H1 (cell line): ENCODE data around the gene CACNG5. TPM values are rescaled to one million over a fixed set of nuclear protein-coding genes. Genes with fewer than 3 reads are reported as not detected.

Experiments used
- CTCF ChIA-PET: fragments of 300-600 bp; sonication (Branson Sonifier 250); formaldehyde crosslinking; loops from one replicate; lab custom pipeline; 2021; ENCODE audit not compliant: partially characterized antibody; lab: Charles Lee
- POLR2A ChIA-PET: fragments of 300-600 bp; sonication (Branson Sonifier 250); formaldehyde crosslinking; loops from one replicate; lab custom pipeline; 2021; ENCODE audit warnings: inconsistent platforms; ENCODE audit not compliant: partially characterized antibody; lab: Charles Lee
- DNase-seq, 2 experiments: peaks; one replicate each; pipeline versions ENCODE4 v3.0.0 to v3.0.0-alpha.2; 2010 to 2022; ENCODE audit warnings: low spot score in 2 of 2, low read depth in 1 of 2, mixed read lengths in 1 of 2
- FAIRE-seq: peaks from 2 replicates; lab custom pipeline; 2011; peaks lifted over from hg19 to GRCh38; lab: Jason Lieb, UNC
- H2AFZ ChIP-seq: 2 replicates; pipeline ENCODE4 v1.8.1; 2012; ENCODE audit warnings: low read length, inconsistent platforms
- H2AK5ac ChIP-seq: 2 replicates; pipeline ENCODE4 v1.6.1; 2013; ENCODE audit warnings: low read depth, low read length
- H2BK120ac ChIP-seq: replicated peaks from 2 replicates; pipeline ENCODE3; 2013; ENCODE audit warnings: low read depth, low read length, inconsistent platforms
- H2BK12ac ChIP-seq: 2 replicates; pipeline ENCODE4 v1.6.1; 2013; ENCODE audit warnings: low read depth, low read length
- H2BK15ac ChIP-seq: 2 replicates; pipeline ENCODE4 v1.6.1; 2013; ENCODE audit warnings: low read length
- H2BK20ac ChIP-seq: 2 replicates; pipeline ENCODE4 v1.6.1; 2013; ENCODE audit warnings: low read length
- H2BK5ac ChIP-seq: 2 replicates; pipeline ENCODE4 v1.6.1; 2013; ENCODE audit warnings: low read depth, low read length
- H3K14ac ChIP-seq: 2 replicates; pipeline ENCODE4 v1.6.1; 2013; ENCODE audit warnings: inconsistent platforms; ENCODE audit not compliant: insufficient read length
- H3K18ac ChIP-seq: 2 replicates; pipeline ENCODE4 v1.6.1; 2013; ENCODE audit warnings: low read length; ENCODE audit errors: extremely low read depth
- H3K23ac ChIP-seq: 2 replicates; pipeline ENCODE4 v1.6.1; 2013; ENCODE audit warnings: inconsistent platforms; ENCODE audit not compliant: insufficient read length
- H3K23me2 ChIP-seq: 2 replicates; pipeline ENCODE4 v1.6.1; 2013; ENCODE audit warnings: low read depth, low read length
- H3K27ac ChIP-seq: 2 replicates; pipeline ENCODE4 v1.6.1; 2011; ENCODE audit warnings: low read depth, low read length, inconsistent platforms
- H3K27me3 ChIP-seq, 4 experiments: replicated peaks in 1 of 4; 1 replicate in 1 of 4; 2 replicates in 3 of 4; pipeline versions ENCODE4 v1.6.1 to v1.8.1; 2011 to 2013; ENCODE audit warnings: low read length in 3 of 4, mild to moderate bottlenecking in 3 of 4, inconsistent platforms in 2 of 4, mixed read lengths in 2 of 4, moderate library complexity in 1 of 4; ENCODE audit not compliant: control insufficient read depth in 3 of 4, insufficient read depth in 3 of 4; ENCODE audit errors: extremely low read depth in 1 of 4
- H3K36me3 ChIP-seq, 4 experiments: 2 replicates each; pipeline versions ENCODE4 v1.6.1 to v1.8.1; 2011 to 2013; ENCODE audit warnings: mild to moderate bottlenecking in 4 of 4, low read length in 3 of 4, moderate library complexity in 2 of 4, control low read depth in 1 of 4, inconsistent platforms in 1 of 4; ENCODE audit not compliant: insufficient read depth in 4 of 4, control insufficient read depth in 2 of 4
- H3K4ac ChIP-seq: replicated peaks from 2 replicates; pipeline ENCODE3; 2013; ENCODE audit warnings: low read length, low read depth, mixed read lengths, inconsistent platforms; ENCODE audit not compliant: insufficient read length
- H3K4me1 ChIP-seq, 4 experiments: replicated peaks in 1 of 4; 1 replicate in 1 of 4; 2 replicates in 3 of 4; pipeline versions ENCODE4 v1.6.1 to v1.8.1; 2011 to 2013; ENCODE audit warnings: low read length in 3 of 4, inconsistent platforms in 2 of 4, mixed read lengths in 1 of 4; ENCODE audit not compliant: insufficient read depth in 4 of 4, control insufficient read depth in 3 of 4
- H3K4me2 ChIP-seq, 2 experiments: 2 replicates each; pipeline versions ENCODE4 v1.6.1 to v1.8.1; 2011 to 2013; ENCODE audit warnings: low read depth in 2 of 2, low read length in 2 of 2, control low read depth in 1 of 2, inconsistent platforms in 1 of 2, mild to moderate bottlenecking in 1 of 2; ENCODE audit not compliant: insufficient read depth in 1 of 2
- H3K4me3 ChIP-seq, 4 experiments: fragments of 200-600, 300-600 bp in 1 of 4; sonication (generic), shearing (Covaris generic), sonication (Bioruptor Twin) in 1 of 4; 2 replicates each; pipeline versions ENCODE4 v1.5.1 to v1.8.1; 2011 to 2016; ENCODE audit warnings: low read length in 4 of 4, low read depth in 3 of 4, control low read depth in 2 of 4, inconsistent platforms in 2 of 4, mild to moderate bottlenecking in 2 of 4, mixed read lengths in 1 of 4, moderate library complexity in 1 of 4; ENCODE audit not compliant: insufficient read depth in 2 of 4; ENCODE audit errors: extremely low read depth in 1 of 4
- H3K56ac ChIP-seq: replicated peaks from 2 replicates; pipeline ENCODE3; 2013; ENCODE audit warnings: low read depth, mild to moderate bottlenecking, mixed read lengths, low read length, inconsistent platforms; ENCODE audit not compliant: insufficient read length
- H3K79me1 ChIP-seq: 2 replicates; pipeline ENCODE4 v1.6.1; 2013; ENCODE audit warnings: low read depth, low read length, control low read depth
- H3K79me2 ChIP-seq, 2 experiments: 2 replicates each; pipeline versions ENCODE4 v1.6.1 to v1.8.1; 2012 to 2013; ENCODE audit warnings: low read length in 2 of 2, mild to moderate bottlenecking in 2 of 2, inconsistent platforms in 1 of 2; ENCODE audit not compliant: insufficient read depth in 2 of 2, control insufficient read depth in 1 of 2
- H3K9ac ChIP-seq, 4 experiments: replicated peaks in 1 of 4; 1 replicate in 1 of 4; 2 replicates in 3 of 4; pipeline versions ENCODE4 v1.6.1 to v1.8.1; 2011 to 2013; ENCODE audit warnings: low read depth in 3 of 4, low read length in 3 of 4, control low read depth in 2 of 4, mild to moderate bottlenecking in 2 of 4, moderate library complexity in 2 of 4, inconsistent platforms in 1 of 4; ENCODE audit errors: extremely low read depth in 1 of 4
- H3K9me3 ChIP-seq, 2 experiments: 2 replicates each; pipeline versions ENCODE4 v1.6.1 to v1.8.1; 2012 to 2013; ENCODE audit warnings: mild to moderate bottlenecking in 2 of 2, moderate library complexity in 2 of 2, control low read depth in 1 of 2, inconsistent platforms in 1 of 2, low read depth in 1 of 2, low read length in 1 of 2, mixed read lengths in 1 of 2; ENCODE audit not compliant: insufficient read depth in 2 of 2
- H4K20me1 ChIP-seq, 2 experiments: replicated peaks in 1 of 2; 2 replicates each; pipeline versions ENCODE3 to v1.8.1; 2011 to 2013; ENCODE audit warnings: inconsistent platforms in 2 of 2, low read length in 2 of 2, mild to moderate bottlenecking in 1 of 2; ENCODE audit not compliant: insufficient read depth in 2 of 2, control insufficient read depth in 1 of 2
- H4K5ac ChIP-seq: 2 replicates; pipeline ENCODE4 v1.6.1; 2013; ENCODE audit warnings: low read length, low read depth, mixed read lengths, inconsistent platforms; ENCODE audit not compliant: insufficient read length
- H4K8ac ChIP-seq: 2 replicates; pipeline ENCODE4 v1.8.0; 2013; ENCODE audit warnings: mild to moderate bottlenecking, moderate library complexity, low read length, inconsistent platforms; ENCODE audit not compliant: insufficient read depth; ENCODE audit errors: extremely low read depth
- H4K91ac ChIP-seq: replicated peaks from 2 replicates; pipeline ENCODE3; 2013; ENCODE audit warnings: low read length, mixed read lengths, inconsistent platforms; ENCODE audit not compliant: insufficient read length
- CEBPB ChIP-seq: IDR thresholded peaks from 2 replicates; pipeline ENCODE4 v1.6.1; 2012; ENCODE audit warnings: low read depth, low read length
- CHD1 ChIP-seq: IDR thresholded peaks from 2 replicates; pipeline ENCODE4 v1.6.1; 2012; ENCODE audit warnings: low read depth, low read length, improper control_type of control experiment
- CHD2 ChIP-seq: IDR thresholded peaks from 2 replicates; pipeline ENCODE4 v1.6.1; 2012; ENCODE audit warnings: low read length, improper control_type of control experiment
- CREB1 ChIP-seq: IDR thresholded peaks from 2 replicates; pipeline ENCODE4 v1.6.1; 2012; ENCODE audit warnings: inconsistent platforms
- CTBP2 ChIP-seq: IDR thresholded peaks from 2 replicates; pipeline ENCODE4 v1.7.0; 2011; ENCODE audit warnings: borderline replicate concordance, mild to moderate bottlenecking, moderate library complexity, mixed read lengths, low read length; ENCODE audit not compliant: insufficient read depth, insufficient read length
- JUND ChIP-seq: IDR thresholded peaks from 2 replicates; pipeline ENCODE4 v1.6.1; 2011; ENCODE audit warnings: mild to moderate bottlenecking, improper control_type of control experiment, low read length
- MAFK ChIP-seq: IDR thresholded peaks from 2 replicates; pipeline ENCODE4 v1.6.1; 2012; ENCODE audit warnings: low read depth, mild to moderate bottlenecking, improper control_type of control experiment, low read length
- RFX5 ChIP-seq: IDR thresholded peaks from 2 replicates; pipeline ENCODE4 v1.6.1; 2011; ENCODE audit warnings: low read depth, low read length, improper control_type of control experiment, borderline replicate concordance
- RXRA ChIP-seq: IDR thresholded peaks from 2 replicates; pipeline ENCODE4 v1.6.1; 2011; ENCODE audit warnings: low read depth, mild to moderate bottlenecking, low read length, moderate library complexity; ENCODE audit not compliant: insufficient read depth
- SIN3A ChIP-seq, 2 experiments: IDR thresholded peaks in 1 of 2; conservative IDR thresholded peaks in 1 of 2; 2 replicates each; pipeline ENCODE4 v1.6.1; 2011 to 2012; ENCODE audit warnings: low read length in 2 of 2, improper control_type of control experiment in 1 of 2, low read depth in 1 of 2, mild to moderate bottlenecking in 1 of 2
- SIRT6 ChIP-seq: IDR thresholded peaks from one replicate; pipeline ENCODE4 v1.7.1; 2012; ENCODE audit warnings: low read length, inconsistent platforms
- TBP ChIP-seq: IDR thresholded peaks from 2 replicates; pipeline ENCODE4 v1.6.1; 2011; ENCODE audit warnings: low read depth, low read length, improper control_type of control experiment
- WGBS, 2 experiments: shearing (Covaris generic) in 1 of 2; methylation state at CpG; one replicate each; pipeline versions ENCODE4 v1.1.6 to v1.1.7; 2013 to 2015; ENCODE audit warnings: low lambda C conversion rate in 2 of 2, mixed read lengths in 2 of 2, inconsistent platforms in 1 of 2, low coverage in 1 of 2, missing lambda C conversion rate in 1 of 2; ENCODE audit not compliant: insufficient replicate concordance in 2 of 2, insufficient coverage in 1 of 2, insufficient read length in 1 of 2; ENCODE audit errors: extremely low coverage in 1 of 2, missing lambda C conversion rate in 1 of 2; 5-methylcytosine and 5-hydroxymethylcytosine counted together
- polyA plus RNA-seq, 7 experiments: library from polyadenylated mRNA; depleted of rRNA in 3 of 7; stranded (reverse) in 5 of 7; unstranded in 2 of 7; fragments of >200 nt in 5 of 7; fragments of 200-250 nt in 2 of 7; gene quantifications; 1 replicate in 5 of 7; 2 replicates in 1 of 7; 4 replicates in 1 of 7; pipeline versions ENCODE4 v1.2.1 to v1.2.3, GENCODE V29; 2011 to 2013; ENCODE audit warnings: missing spikeins in 2 of 7, mixed read lengths in 2 of 7
- total RNA-seq: library from RNA; stranded (reverse); fragmentation: NEBNext Ultra II Directional; extraction: Animal tissue kit (Norgen Biotek cat#: 25700); gene quantifications from 2 replicates; pipeline ENCODE4 v1.2.1, GENCODE V29; 2021
- TF ChIP-seq, protein P1 (sequence below), 3 experiments: IDR thresholded peaks; 1 replicate in 2 of 3; 2 replicates in 1 of 3; pipeline versions ENCODE4 v1.5.1 to v1.6.1; 2011; ENCODE audit warnings: low read length in 3 of 3, mild to moderate bottlenecking in 3 of 3, inconsistent platforms in 2 of 3, low read depth in 1 of 3, moderate library complexity in 1 of 3; ENCODE audit not compliant: insufficient read depth in 1 of 3; ENCODE audit errors: control extremely low read depth in 1 of 3

Gene CACNG5
- total and polyA plus RNA-seq, 2 of the 8 experiments (the other 6 are each of a cell fraction or from before 2014, with no cell fraction given): 2.2 to 3.1 TPM

DNA sequence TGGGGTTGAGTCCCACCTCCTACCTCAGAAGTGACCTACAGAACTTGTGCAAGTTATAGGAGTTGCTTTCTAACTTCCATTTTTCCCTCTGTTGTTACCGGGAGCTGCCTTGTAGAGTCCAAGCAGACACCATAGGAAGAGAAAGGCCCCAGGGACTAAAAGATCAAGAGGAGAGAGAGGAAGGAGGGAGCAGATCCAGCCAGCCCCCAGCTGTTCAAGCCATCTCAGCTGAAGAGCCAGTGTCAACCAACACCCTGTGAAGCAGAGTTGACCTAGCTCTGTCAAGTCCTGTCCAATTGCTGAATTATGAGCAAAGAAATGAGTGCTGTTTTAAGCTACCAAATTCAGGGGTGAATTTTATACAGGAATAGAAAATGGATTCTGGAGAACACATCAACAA is 94.7 kb downstream of the CACNG5 start:
- Histone ChIP-seq H3K27me3 (no peaks in the 10 kb centered on the region), H2BK20ac (no peak overlapping the region), H3K4me3 (no peak overlapping the region), H3K14ac (no peak overlapping the region), H3K56ac (no peak overlapping the region), H3K9me3 (no peaks in the 10 kb centered on the region), H2BK5ac (no peak overlapping the region), H3K4me1 (no peaks in the 10 kb centered on the region), H4K20me1 (no peaks in the 10 kb centered on the region), H3K4me2 (no peak overlapping the region), H3K18ac (no peak overlapping the region), H4K8ac (no peak overlapping the region), H3K36me3 (no peaks in the 10 kb centered on the region), H3K23ac (no peak overlapping the region), H2AFZ (no peak overlapping the region), H3K4ac (no peak overlapping the region), H2BK15ac (no peak overlapping the region), H3K23me2 (no peaks in the 10 kb centered on the region), H2AK5ac (no peak overlapping the region), H3K79me1 (no peaks in the 10 kb centered on the region), H2BK12ac (no peak overlapping the region), H3K27ac (no peak overlapping the region), H3K9ac (no peak overlapping the region), H2BK120ac (no peak overlapping the region), H3K79me2 (no peaks in the 10 kb centered on the region), H4K91ac (no peak overlapping the region), H4K5ac (no peak overlapping the region)
- 42% methylated on average over 1 of the region's 1 CpG; no CpG with 5 or more reads in 1 of the 2 experiments for WGBS, 2 experiments
- CTCF ChIA-PET: interaction anchor here (0.6 to 3.5 kb wide), 4 partner anchors 12 to 722 kb away, joined by 3 to 17 read pairs (median 10); no protein-coding TSS in a partner anchor
- POLR2A ChIA-PET: no interaction called here
- DNase-seq (no peak), FAIRE-seq (no peak)
- TF ChIP-seq SIN3A (conservative IDR thresholded peaks at IDR 0.05 in 1 of 2, IDR thresholded peaks at IDR 0.05 in 1 of 2; ENCODE audit: low read depth in 1 of 2, low read length in 2 of 2) (no peak), CTBP2 (no peak), RXRA (no peak), CHD2 (no peak), TBP (no peak), JUND (no peak), CHD1 (no peak), SIRT6 (no peak), RFX5 (no peak), MAFK (no peak), CREB1 (no peak), CEBPB (no peak)
- TF ChIP-seq, protein P1, sequence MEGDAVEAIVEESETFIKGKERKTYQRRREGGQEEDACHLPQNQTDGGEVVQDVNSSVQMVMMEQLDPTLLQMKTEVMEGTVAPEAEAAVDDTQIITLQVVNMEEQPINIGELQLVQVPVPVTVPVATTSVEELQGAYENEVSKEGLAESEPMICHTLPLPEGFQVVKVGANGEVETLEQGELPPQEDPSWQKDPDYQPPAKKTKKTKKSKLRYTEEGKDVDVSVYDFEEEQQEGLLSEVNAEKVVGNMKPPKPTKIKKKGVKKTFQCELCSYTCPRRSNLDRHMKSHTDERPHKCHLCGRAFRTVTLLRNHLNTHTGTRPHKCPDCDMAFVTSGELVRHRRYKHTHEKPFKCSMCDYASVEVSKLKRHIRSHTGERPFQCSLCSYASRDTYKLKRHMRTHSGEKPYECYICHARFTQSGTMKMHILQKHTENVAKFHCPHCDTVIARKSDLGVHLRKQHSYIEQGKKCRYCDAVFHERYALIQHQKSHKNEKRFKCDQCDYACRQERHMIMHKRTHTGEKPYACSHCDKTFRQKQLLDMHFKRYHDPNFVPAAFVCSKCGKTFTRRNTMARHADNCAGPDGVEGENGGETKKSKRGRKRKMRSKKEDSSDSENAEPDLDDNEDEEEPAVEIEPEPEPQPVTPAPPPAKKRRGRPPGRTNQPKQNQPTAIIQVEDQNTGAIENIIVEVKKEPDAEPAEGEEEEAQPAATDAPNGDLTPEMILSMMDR (IDR thresholded peaks at IDR 0.05; ENCODE audit: control extremely low read depth in 1 of 3, insufficient read depth in 1 of 3, low read depth in 1 of 3, low read length in 3 of 3): no peak
